ENCODE results near the gene LEMD1. TPM values are rescaled to one million over a fixed set of nuclear protein-coding genes. Genes with fewer than 3 reads are reported as not detected.
A peak's percentile ranks its signal among the peaks of the same experiment; 100 is the strongest.

LEMD1 gene
- total RNA-seq, 1 experiment from 2014 or later, result not detected

- Histone ChIP-seq H3K9me3 (replicated peaks) (no peaks in the 10 kb centered on the region), H3K4me3 (no peak within 1 kb of the TSS), H3K4me1 (replicated peaks) (no peaks in the 10 kb centered on the region), H3K27me3 (replicated peaks) (peaks cover 7% of the 10 kb centered on the region; the same call in 1 of the 2 replicates), H3K27ac (no peak within 1 kb of the TSS), H3K36me3 (no peaks in the 10 kb centered on the region)
- no peak for DNase-seq (ENCODE audit: low read depth in 1 of 2, low spot score in 2 of 2)
Observed at GRCh38 chr1:205356440-205357139, 65.3 kb downstream of the LEMD1 start, which contains the start of gene KLHDC8A. Gene KLHDC8A (minus strand): TSS chr1:205356922. CDS start chr1:205343604, 13,318 bp downstream.

- no peaks in the 10 kb centered on the region for H3K9me3 ChIP-seq (replicated peaks)
- peaks cover 10% of the 10 kb centered on the region; the same call in 1 of the 2 replicates for H3K27me3 ChIP-seq (replicated peaks)
- no peak overlapping the region for H3K27ac ChIP-seq
- H3K4me3 ChIP-seq, result no peak overlapping the region
- H3K36me3 ChIP-seq, result no peaks in the 10 kb centered on the region
- H3K4me1 ChIP-seq (replicated peaks), result no peaks in the 10 kb centered on the region
- no peak for DNase-seq (ENCODE audit: low read depth in 1 of 2, low spot score in 2 of 2)
Observed at GRCh38 chr1:205355075-205355453, 66.8 kb downstream of the LEMD1 start.

GRCh38 chr1:205354259-205355074 lies 67.4 kb downstream of the LEMD1 start:
- Histone ChIP-seq H3K9me3 (replicated peaks) (no peaks in the 10 kb centered on the region), H3K4me3 (no peak overlapping the region), H3K36me3 (no peaks in the 10 kb centered on the region), H3K27ac (no peak overlapping the region), H3K4me1 (replicated peaks) (no peaks in the 10 kb centered on the region), H3K27me3 (replicated peaks) (peaks cover 14% of the 10 kb centered on the region; the same call in 1 of the 2 replicates)
- peak; percentile 50 to 61 for DNase-seq (ENCODE audit: low read depth in 1 of 2, low spot score in 2 of 2)

GRCh38 chr1:205353612-205354011 lies 68.2 kb downstream of the LEMD1 start:
- no peak overlapping the region for H3K4me3 ChIP-seq
- peaks cover 14% of the 10 kb centered on the region; the same call in 1 of the 2 replicates for H3K27me3 ChIP-seq (replicated peaks)
- DNase-seq (ENCODE audit: low read depth in 1 of 2, low spot score in 2 of 2), result no peak
- no peaks in the 10 kb centered on the region for H3K36me3 ChIP-seq
- no peaks in the 10 kb centered on the region for H3K9me3 ChIP-seq (replicated peaks)
- H3K4me1 ChIP-seq (replicated peaks), result no peaks in the 10 kb centered on the region
- H3K27ac ChIP-seq, result no peak overlapping the region

- H3K27me3 ChIP-seq (replicated peaks), result peaks cover 14% of the 10 kb centered on the region; the same call in 1 of the 2 replicates
- H3K4me1 ChIP-seq (replicated peaks), result no peaks in the 10 kb centered on the region
- H3K9me3 ChIP-seq (replicated peaks), result no peaks in the 10 kb centered on the region
- DNase-seq (ENCODE audit: low read depth in 1 of 2, low spot score in 2 of 2), result no peak
- H3K36me3 ChIP-seq, result no peaks in the 10 kb centered on the region
- no peak overlapping the region for H3K27ac ChIP-seq
- no peak overlapping the region for H3K4me3 ChIP-seq
Observed at GRCh38 chr1:205353191-205353590, 68.7 kb downstream of the LEMD1 start.

- DNase-seq (ENCODE audit: low read depth in 1 of 2, low spot score in 2 of 2), result no peak
- Histone ChIP-seq H3K4me1 (replicated peaks) (no peaks in the 10 kb centered on the region), H3K27me3 (replicated peaks) (peaks cover 11% of the 10 kb centered on the region), H3K36me3 (no peaks in the 10 kb centered on the region), H3K9me3 (replicated peaks) (no peaks in the 10 kb centered on the region), H3K4me3 (no peak overlapping the region), H3K27ac (no peak overlapping the region)
Observed at GRCh38 chr1:205351984-205352713, 69.7 kb downstream of the LEMD1 start.

GRCh38 chr1:205350691-205351141 lies 71.1 kb downstream of the LEMD1 start:
- Histone ChIP-seq H3K4me1 (replicated peaks) (no peaks in the 10 kb centered on the region), H3K4me3 (no peak overlapping the region), H3K27me3 (replicated peaks) (peaks cover 23% of the 10 kb centered on the region), H3K27ac (no peak overlapping the region), H3K9me3 (replicated peaks) (no peaks in the 10 kb centered on the region), H3K36me3 (no peaks in the 10 kb centered on the region)
- DNase-seq (ENCODE audit: low read depth in 1 of 2, low spot score in 2 of 2), result no peak

GRCh38 chr1:205350124-205350523 lies 71.7 kb downstream of the LEMD1 start:
- DNase-seq (ENCODE audit: low read depth in 1 of 2, low spot score in 2 of 2), result no peak
- no peaks in the 10 kb centered on the region for H3K36me3 ChIP-seq
- no peak overlapping the region for H3K27ac ChIP-seq
- peaks cover 29% of the 10 kb centered on the region for H3K27me3 ChIP-seq (replicated peaks)
- H3K4me1 ChIP-seq (replicated peaks), result no peaks in the 10 kb centered on the region
- H3K4me3 ChIP-seq, result no peak overlapping the region
- H3K9me3 ChIP-seq (replicated peaks), result no peaks in the 10 kb centered on the region

- peaks cover 42% of the 10 kb centered on the region for H3K27me3 ChIP-seq (replicated peaks)
- no peaks in the 10 kb centered on the region for H3K4me1 ChIP-seq (replicated peaks)
- no peaks in the 10 kb centered on the region for H3K9me3 ChIP-seq (replicated peaks)
- no peaks in the 10 kb centered on the region for H3K36me3 ChIP-seq
- no peak for DNase-seq (ENCODE audit: low read depth in 1 of 2, low spot score in 2 of 2)
- no peak overlapping the region for H3K27ac ChIP-seq
- no peak overlapping the region for H3K4me3 ChIP-seq
Observed at GRCh38 chr1:205348554-205349487, 73.0 kb downstream of the LEMD1 start.

GRCh38 chr1:205346956-205347574 lies 74.8 kb downstream of the LEMD1 start:
- Histone ChIP-seq H3K4me1 (replicated peaks) (peaks cover 3% of the 10 kb centered on the region; the same call in 1 of the 2 replicates), H3K27ac (no peak overlapping the region), H3K36me3 (no peaks in the 10 kb centered on the region), H3K27me3 (replicated peaks) (peaks cover 52% of the 10 kb centered on the region), H3K4me3 (no peak overlapping the region), H3K9me3 (replicated peaks) (no peaks in the 10 kb centered on the region)
- no peak for DNase-seq (ENCODE audit: low read depth in 1 of 2, low spot score in 2 of 2)

- Histone ChIP-seq H3K27me3 (replicated peaks) (peaks cover 49% of the 10 kb centered on the region), H3K27ac (no peak overlapping the region), H3K36me3 (no peaks in the 10 kb centered on the region), H3K4me3 (no peak overlapping the region), H3K9me3 (replicated peaks) (no peaks in the 10 kb centered on the region), H3K4me1 (replicated peaks) (peaks cover 3% of the 10 kb centered on the region; the same call in 1 of the 2 replicates)
- no peak for DNase-seq (ENCODE audit: low read depth in 1 of 2, low spot score in 2 of 2)
Observed at GRCh38 chr1:205345761-205346160, 76.1 kb downstream of the LEMD1 start.

GRCh38 chr1:205344066-205344928 lies 77.6 kb downstream of the LEMD1 start:
- H3K4me1 ChIP-seq (replicated peaks), result peaks cover 3% of the 10 kb centered on the region; the same call in 1 of the 2 replicates
- H3K4me3 ChIP-seq, result no peak overlapping the region
- DNase-seq (ENCODE audit: low read depth in 1 of 2, low spot score in 2 of 2), result no peak

More at GRCh38 chr1:205344066-205344928, 77.6 kb downstream of the LEMD1 start:
- Histone ChIP-seq H3K27ac (no peak overlapping the region), H3K27me3 (replicated peaks) (peaks cover 45% of the 10 kb centered on the region), H3K36me3 (no peaks in the 10 kb centered on the region), H3K9me3 (replicated peaks) (no peaks in the 10 kb centered on the region)
